GM18867 (cell line): ENCODE measurements around the gene TAOK2.

Source experiments
- ATAC-seq: cut with Tn5 transposase; IDR thresholded peaks from one replicate; pipeline ENCODE4 v1.9.1; 2021; ENCODE audit warnings: mild to moderate bottlenecking, moderate library complexity; ENCODE audit not compliant: unreplicated experiment

Gene TAOK2

DNA sequence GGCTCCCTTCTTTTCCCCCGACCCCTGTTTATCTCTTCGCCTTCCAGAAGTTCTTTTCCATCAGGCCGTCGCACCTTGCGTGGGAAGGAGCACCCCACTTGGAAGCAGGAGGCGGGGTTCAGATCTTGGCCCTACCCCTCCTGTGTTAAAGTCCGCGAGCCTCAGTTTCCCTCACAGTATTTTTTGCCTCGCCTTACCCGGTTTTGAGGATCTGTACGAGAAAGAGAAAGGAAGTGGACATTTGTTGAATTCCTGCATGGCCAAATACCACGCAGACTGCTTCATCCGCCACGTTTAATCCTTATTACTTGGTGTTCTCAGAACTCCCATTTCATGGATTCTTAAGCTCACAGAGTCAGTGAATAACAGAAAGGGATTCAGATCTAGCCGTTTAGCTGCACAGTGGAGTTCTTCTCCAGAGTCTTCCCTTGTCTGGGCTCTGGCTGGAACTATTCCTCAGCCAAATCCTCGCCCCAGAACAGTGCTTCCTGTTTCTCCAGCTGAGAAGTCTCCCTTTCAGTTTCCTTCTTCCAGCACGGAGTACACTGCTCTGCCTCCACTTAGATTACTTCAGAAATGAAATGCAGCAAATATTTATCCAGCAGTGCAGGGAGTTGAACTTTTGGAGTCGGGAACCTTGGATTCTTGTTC lies 11.2 kb upstream of the TAOK2 start:
- ATAC-seq = no peak

DNA sequence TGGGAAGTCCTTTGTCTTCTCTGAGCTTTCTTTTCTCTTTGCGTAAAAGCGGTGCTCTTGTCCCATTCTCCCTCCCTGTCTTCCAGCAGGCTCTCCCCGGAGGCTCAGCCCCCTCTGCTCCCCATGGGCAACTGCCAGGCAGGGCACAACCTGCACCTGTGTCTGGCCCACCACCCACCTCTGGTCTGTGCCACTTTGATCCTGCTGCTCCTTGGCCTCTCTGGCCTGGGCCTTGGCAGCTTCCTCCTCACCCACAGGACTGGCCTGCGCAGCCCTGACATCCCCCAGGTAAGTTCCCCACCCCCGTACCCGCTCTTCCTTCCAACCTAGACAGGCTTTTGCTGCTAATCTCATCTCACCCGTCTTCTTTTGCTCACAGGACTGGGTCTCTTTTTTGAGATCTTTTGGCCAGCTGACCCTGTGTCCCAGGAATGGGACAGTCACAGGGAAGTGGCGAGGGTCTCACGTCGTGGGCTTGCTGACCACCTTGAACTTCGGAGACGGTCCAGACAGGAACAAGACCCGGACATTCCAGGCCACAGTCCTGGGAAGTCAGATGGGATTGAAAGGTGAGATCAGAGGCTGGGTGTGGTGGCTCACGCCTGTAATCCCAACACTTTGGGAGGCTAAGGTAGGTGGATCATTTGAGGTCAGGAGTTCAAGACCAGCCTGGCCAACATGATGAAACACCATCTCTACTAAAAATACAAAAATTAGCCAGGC lies 10.5 kb upstream of the TAOK2 start:
- no peak for ATAC-seq

DNA sequence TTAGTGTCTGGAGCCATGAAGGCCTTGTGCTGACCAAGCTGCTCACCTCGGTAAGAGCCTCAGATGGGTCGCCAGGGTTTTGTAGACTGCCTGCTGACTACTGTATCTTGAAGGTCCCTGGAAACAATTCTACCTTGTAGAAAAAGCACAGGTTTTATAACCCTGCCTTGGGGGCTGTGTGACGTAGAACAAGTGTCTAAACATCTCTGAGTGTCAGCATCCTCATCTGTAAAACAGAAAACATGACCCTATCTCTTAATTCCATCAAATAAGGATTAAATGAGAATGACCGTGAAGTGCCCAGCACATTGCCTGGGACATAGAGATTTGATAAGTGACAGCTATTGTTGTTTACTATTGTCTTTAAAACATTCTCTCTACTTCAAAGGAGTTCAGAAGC lies 5.5 kb upstream of the TAOK2 start:
- ATAC-seq = no peak

DNA sequence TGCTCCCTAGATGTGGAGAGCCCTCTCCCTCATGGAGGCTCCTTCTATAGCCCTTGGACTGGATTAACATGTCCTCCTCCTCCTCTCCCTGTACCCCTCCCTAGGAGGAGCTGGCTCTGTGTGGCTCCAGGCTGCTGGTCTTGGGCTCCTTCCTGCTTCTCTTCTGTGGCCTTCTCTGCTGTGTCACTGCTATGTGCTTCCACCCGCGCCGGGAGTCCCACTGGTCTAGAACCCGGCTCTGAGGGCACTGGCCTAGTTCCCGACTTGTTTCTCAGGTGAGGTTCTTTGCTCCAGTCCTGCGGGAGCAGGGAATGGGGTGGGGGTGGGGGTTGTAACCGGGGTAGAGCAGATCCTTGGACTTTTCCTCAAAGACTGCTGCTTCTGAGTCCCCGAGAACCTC lies 2.4 kb upstream of the TAOK2 start:
- ATAC-seq = no peak

DNA sequence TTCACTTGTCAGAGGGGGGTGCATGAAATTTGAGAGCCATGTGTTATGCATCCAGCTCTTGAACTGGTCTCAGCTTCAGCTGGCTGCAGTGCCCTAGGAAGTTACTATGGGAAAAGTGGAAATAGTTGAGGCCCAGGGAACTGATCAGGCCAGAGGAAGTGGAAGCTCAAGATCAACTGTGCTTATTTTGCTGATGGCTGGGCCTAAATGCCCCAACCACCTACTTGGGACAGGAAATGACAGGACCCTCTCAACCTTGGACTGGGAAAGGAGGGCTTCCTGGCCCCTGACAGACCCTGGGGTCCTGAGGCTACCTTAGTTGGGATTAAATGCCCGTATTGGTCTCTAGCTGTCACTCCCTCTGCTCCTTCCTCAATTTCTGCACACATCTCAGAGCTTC lies 1.2 kb upstream of the TAOK2 start:
- ATAC-seq = no peak

DNA sequence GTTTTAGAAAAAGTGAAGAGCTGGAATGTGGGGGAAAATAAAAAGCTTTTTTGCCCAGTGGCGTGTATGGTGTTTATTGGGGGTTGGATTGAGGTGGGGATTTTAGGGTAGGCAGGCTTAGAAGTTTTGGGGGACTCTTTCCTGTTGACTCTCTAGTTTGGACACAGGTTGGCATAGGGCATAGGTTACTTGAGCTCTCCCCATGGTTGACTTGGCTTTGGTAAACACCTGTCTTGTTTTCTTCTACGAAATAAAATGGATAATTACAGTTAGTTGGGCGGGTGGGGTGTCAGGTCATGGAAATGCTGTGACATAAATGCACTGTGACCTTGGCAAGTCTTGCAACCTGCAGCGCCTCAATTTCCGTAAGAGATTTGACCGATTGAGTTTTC lies 680 bp upstream of the TAOK2 start:
- no peak for ATAC-seq

DNA sequence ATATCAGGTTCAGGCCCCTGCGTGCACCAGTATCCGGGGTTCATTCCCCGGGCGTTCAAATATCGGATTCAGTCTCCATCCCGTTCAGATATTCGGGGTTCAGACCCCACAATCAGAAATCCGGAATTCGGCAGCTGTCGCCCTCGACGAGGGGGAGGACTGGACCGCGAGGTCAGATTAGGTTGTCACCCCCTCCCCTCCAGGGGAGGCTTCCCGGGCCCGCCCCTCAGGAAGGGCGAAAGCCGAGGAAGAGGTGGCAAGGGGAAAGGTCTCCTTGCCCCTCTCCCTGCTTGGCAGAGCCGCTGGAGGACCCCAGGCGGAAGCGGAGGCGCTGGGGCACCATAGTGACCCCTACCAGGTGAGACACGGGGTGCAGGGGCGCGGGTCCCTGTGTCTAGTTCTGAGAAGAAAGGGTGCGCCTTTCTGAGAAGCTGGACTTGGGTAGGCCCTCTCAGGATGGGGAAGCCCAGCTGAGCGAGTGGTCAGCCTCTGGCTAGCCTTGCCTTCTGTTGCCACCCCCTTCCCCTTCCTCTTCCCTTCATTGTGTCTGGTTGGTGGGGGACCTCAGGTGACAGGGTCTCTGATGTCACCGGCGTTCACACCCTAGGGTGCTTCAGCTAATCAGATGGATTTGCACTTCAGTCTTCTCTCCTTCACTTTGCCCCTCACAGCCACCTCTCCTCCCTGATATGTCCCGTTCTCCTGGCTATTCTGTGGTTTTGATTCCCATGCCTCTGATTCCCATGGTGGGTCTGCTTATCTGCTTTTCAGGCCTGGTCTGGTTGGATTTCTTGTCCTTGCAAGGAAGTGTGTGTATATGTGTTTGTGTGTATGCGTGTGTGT lies 844 bp downstream of the TAOK2 start:
- no peak for ATAC-seq

DNA sequence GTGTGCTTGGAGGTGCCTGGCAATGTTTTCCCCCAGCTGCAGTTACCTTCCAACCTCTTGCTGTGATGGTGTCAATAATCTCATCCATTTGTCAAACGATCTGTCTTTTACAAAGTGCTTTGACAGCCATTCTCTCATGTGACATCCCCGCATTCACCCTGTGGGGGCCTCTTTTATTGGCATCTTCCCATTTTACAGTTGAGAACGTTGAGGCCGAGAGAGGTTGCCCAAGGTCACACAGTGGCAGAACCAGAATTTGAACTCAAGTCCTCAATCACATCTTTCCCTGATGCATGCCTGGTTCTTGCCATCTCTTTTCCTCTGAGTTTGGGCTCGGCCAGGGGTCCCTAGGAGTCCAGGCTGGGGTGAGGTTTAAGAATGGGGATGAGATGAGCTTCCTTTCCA lies 1.5 kb downstream of the TAOK2 start:
- ATAC-seq = no peak

DNA sequence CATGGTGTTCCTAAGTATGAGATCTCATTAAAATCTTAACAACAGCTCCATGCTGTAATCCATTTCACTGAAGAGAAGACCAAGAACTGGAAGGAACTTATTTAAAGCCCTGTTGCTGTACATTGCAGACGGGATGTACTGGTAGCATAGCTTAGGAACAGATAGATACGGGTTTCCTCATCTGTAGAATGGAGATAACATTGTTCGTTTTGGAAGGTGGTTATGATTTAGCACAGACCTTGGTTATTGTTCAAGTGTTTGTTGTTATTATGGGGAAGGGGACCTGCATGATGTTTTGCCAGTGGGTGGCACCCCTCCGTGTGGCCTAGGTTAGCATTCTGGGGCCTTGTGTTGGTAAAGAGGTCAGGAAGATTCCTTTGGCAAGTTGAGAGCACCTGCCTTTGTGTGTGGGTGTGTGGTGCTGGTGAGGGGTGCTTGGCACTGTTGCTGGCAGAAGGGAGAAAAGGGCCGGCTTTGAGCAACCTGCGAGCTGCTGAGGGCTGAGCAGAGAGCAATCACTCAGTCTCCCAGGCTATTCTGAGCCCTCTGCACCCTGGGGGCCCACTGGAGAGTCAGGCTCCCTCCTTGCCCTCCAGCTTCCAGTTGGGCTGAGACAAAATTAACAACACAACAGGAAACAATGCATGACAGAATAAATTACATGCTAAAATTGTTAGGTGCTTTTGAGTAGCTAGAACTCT lies 2.3 kb downstream of the TAOK2 start:
- ATAC-seq = no peak

DNA sequence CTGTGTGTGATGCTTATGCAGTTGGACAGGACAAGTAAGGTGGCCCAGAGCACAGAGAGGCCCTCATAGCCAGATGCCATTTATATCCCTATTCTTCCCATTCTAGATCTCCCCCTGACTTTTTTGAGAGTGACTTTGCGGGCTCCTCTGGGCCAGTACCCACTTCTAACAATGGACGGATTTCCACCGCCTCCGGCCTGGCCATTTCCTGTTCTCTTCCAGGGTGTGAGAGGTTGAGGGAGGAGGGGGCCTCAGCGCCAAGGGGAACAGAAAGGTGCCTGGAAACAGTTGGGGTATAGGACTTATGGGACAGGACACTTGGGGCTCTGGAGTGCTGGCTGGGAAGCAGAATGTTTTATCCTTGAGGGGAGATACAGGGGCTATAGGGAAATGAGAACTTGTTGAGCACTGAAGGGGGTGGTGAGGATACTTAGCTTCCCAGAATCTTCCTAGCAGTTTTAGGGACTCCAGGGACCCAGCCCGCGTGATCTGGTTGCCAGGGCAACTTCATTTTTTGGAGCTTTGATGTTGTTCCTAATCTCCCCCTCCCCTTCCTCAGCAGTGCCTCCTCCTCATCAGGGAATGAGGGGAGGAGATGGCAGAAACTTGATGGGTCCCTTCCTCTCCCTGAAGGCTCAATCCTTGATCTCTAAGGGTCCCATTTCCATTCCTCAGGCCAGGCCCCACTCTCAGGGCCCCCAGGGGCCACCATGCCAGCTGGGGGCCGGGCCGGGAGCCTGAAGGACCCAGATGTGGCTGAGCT lies 3.6 kb downstream of the TAOK2 start:
- no peak for ATAC-seq

DNA sequence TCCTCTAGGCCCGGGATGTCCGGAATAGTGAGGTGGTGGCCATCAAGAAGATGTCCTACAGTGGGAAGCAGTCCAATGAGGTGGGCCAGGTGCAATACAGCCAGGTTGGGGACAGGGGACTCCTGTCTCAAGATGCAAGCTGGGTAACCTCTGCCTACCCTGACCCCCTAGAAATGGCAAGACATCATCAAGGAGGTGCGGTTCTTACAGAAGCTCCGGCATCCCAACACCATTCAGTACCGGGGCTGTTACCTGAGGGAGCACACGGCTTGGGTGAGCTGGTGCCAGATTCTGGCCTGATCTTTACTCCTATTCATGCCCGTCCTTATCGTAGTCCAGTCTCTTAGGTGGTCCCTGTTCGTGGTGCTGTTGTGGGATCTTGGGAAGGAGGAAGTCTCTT lies 4.4 kb downstream of the TAOK2 start:
- no peak for ATAC-seq

DNA sequence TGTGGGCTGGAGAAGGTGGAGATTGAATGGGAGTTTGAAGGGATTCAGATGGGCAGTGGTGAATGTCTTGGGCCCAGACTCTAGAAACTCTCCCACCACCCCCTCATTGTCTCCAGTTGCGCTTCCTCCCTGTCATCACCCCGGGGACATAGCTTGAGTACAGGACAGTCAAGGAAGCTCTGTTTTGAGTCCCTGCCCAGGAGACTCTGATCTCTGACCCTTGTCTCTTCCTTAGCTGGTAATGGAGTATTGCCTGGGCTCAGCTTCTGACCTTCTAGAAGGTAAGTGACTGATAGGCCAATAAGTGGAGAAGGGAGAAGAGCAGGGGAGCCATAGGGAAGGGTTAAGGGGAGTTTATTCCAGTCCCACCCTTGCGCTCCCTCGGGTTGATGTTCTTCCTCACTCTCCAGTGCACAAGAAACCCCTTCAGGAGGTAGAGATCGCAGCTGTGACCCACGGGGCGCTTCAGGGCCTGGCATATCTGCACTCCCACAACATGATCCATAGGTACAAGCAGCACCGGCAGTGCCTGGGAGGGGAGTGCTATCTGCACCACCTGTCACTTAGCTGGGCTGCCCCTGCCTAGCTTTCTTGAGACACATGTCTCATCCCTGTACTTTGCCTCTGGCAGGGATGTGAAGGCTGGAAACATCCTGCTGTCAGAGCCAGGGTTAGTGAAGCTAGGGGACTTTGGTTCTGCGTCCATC lies 5.0 kb downstream of the TAOK2 start:
- no peak for ATAC-seq

DNA sequence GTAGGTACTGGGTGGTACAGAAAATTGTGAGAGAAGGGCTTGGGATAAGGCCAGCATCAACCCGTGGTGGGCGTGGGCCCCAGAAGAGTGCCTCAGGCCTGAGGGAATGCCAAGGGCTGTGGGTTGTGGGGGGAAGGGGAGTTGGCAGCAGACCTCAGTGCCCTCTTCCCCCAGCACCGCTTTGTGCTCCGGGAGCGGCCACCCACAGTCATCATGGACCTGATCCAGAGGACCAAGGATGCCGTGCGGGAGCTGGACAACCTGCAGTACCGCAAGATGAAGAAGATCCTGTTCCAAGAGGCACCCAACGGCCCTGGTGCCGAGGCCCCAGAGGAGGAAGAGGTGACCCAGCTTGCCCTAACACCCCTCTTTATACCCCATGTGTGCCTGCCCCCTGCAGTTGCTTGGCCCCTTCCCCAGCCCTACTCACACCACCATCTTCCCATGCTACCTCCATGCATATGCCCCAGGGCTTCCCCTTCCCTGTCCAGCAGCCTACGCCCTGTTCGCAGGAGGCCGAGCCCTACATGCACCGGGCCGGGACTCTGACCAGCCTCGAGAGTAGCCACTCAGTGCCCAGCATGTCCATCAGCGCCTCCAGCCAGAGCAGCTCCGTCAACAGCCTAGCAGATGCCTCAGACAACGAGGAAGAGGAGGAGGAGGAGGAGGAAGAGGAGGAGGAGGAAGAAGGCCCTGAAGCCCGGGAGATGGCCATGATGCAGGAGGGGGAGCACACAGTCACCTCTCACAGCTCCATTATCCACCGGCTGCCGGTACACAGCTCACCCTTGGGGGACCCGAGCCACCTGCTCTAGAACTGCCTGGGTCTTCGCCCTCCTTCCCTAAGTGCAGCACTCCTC lies 9.1 kb downstream of the TAOK2 start:
- ATAC-seq = no peak

DNA sequence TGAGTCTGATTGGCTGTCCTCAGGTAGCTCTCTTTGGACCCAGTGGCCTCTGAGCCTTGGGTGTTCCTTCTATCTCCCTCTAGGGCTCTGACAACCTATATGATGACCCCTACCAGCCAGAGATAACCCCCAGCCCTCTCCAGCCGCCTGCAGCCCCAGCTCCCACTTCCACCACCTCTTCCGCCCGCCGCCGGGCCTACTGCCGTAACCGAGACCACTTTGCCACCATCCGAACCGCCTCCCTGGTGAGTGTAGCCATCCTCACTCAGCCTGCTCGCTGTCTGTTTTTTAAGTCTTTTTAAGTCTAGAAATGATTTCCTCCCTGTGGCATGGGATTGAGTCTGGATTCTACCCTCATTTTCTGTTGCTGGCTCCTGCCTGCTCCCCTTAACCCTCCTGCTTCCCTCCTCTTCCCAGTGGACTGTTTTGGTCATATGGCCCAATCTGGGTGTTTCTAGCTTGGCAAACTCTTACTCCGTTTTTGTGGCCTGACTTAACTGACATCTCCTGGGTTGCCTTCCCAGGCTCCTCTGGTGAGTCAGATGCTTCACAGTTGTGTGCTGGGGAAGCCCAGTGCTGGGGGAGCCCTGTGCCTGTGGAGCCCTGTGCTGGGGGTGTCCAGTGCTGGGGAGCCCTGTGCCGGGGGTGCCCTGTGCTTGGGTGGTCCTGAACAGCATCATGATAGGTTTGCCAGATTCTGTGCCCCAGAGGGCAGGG lies 9.9 kb downstream of the TAOK2 start:
- no peak for ATAC-seq

DNA sequence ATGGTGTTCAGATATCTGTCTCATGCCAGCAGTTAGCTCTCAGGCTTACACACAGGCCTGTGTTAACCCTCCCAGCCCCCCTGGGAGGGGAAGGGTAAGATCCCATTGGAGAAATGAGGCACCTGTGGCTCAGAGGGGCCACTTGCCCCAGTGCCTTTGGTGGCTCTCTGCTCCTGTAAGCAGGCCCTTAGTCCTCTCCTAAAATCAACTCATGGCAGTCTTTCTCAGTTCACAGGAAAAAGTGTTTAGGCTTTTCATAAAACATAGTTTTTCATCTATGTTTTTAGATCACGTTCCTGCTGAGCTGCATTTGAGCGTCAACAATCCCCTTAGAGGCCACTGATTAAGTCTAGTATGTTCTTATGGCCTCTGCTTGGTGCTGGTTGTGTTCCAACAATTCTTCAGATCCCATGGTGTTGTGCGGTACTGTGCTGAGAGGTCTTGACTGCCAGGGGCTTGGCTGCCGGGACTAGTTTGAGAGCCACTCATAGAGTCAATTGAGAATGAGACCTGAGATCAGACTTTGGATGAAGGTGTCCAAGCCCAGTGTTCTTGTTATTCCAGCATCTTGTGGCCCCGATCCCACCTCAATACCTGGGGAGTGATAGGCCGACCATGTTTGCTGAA lies 10.6 kb downstream of the TAOK2 start:
- no peak for ATAC-seq

DNA sequence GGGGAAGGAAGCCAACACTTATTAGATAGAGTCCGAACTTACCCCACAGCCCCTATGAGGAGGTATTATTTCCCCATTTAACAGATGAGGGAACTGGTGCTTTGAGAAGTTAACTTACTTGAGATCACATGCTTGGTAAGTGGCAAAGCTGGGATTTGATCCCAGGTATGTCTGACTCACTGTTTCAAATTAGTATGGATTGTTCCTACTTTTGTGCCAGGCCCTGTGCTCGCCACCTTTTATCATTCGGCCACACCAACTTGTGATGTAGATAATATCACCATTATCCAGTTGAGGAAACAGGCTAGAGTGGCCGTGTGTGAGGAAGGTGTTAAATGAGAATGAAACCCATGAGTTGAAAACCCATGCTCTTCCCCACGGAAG lies 11.1 kb downstream of the TAOK2 start:
- no peak for ATAC-seq

DNA sequence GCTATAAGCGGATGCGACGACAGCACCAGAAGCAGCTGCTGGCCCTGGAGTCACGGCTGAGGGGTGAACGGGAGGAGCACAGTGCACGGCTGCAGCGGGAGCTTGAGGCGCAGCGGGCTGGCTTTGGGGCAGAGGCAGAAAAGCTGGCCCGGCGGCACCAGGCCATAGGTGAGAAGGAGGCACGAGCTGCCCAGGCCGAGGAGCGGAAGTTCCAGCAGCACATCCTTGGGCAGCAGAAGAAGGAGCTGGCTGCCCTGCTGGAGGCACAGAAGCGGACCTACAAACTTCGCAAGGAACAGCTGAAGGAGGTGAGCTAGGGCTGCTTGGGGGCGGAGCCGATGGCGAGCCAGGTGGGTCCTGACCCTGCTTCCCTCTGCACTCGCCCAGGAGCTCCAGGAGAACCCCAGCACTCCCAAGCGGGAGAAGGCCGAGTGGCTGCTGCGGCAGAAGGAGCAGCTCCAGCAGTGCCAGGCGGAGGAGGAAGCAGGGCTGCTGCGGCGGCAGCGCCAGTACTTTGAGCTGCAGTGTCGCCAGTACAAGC lies 11.7 kb downstream of the TAOK2 start:
- ATAC-seq = no peak

DNA sequence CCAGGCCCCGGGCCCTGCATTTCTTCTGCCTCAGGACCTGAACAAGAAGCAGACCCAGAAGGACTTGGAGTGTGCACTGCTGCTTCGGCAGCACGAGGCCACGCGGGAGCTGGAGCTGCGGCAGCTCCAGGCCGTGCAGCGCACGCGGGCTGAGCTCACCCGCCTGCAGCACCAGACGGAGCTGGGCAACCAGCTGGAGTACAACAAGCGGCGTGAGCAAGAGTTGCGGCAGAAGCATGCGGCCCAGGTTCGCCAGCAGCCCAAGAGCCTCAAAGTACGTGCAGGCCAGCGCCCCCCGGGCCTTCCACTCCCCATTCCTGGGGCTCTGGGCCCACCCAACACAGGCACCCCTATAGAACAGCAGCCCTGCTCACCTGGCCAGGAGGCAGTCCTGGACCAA lies 12.6 kb downstream of the TAOK2 start:
- no peak for ATAC-seq
